ENCODE data around the gene KY.

GRCh38 chr3:134562055-134562454, 88.8 kb downstream of the KY start:
- TF ChIP-seq CTCF (IDR thresholded peaks at IDR 0.05 in 4 of 5, conservative IDR thresholded peaks at IDR 0.05 in 1 of 5) (no peak), POLR2A (IDR thresholded peaks at IDR 0.05) (no peak)

Measured in gastrocnemius medialis (tissue), 4 donors.